ENCODE measurements around the gene ABL2.

DNA sequence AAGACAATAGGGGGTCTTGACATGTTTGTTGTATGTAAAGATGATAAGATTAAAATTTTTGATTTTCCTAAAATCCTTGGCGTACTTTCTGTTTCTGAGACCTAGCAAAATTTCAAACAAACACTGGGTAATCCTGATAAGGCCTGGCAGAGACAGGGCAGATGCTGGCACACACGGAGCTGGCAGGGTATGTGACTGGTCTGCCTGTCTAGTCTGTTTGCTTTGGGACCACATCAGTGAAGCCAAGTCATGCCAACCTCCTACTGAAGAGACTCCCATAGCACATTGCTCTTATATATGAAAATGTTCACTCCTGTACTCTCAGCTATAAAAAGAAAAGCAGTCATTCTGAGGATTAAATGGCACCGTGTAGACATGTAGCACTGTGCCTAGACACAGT lies 133.6 kb downstream of the ABL2 start:
- TF ChIP-seq CTCF (IDR thresholded peaks at IDR 0.05; ENCODE audit: low read depth, low read length, poor library complexity, severe bottlenecking), result no peak
- TF ChIP-seq EZH2phosphoT487 (IDR thresholded peaks at IDR 0.05; ENCODE audit: borderline replicate concordance, low read length), result no peak
